GM12878 (cell line): ENCODE results near the gene XPNPEP1. TPM values are rescaled to one million over a fixed set of nuclear protein-coding genes. Genes with fewer than 3 reads are reported as not detected.

Source experiments
- ATAC-seq: fragments of 200-7000 bp; cut with Tn5 transposase; 3 replicates; pipeline ENCODE4 v1.9.1; 2020; ENCODE audit warnings: mild to moderate bottlenecking, moderate library complexity
- BruUV-seq: library from RNA; stranded (reverse); fragments of 400-500 nt; replicated peaks from 2 replicates; lab custom pipeline; 2021; lab: Mats Ljungman, UMichigan
- CTCF ChIA-PET: fragments of 300-600 bp; sonication (Branson Sonifier 250); formaldehyde crosslinking; extraction: SDS; loops from one replicate; lab custom pipeline; 2021; ENCODE audit warnings: inconsistent platforms; lab: Yijun Ruan, JAX
- POLR2A ChIA-PET: fragments of 350-600 bp; formaldehyde crosslinking; extraction: SDS; loops from one replicate; lab custom pipeline; 2021; ENCODE audit warnings: inconsistent platforms; lab: Charles Lee
- RAD21 ChIA-PET: fragments of 300-600 bp; sonication (Branson Sonifier 250); formaldehyde crosslinking; loops from one replicate; lab custom pipeline; 2023; ENCODE audit warnings: antibody characterized with exemption; ENCODE audit not compliant: unreplicated experiment; lab: Charles Lee
- SMC1A ChIA-PET: fragments of 300-600 bp; sonication (Branson Sonifier 250); formaldehyde crosslinking; loops from one replicate; lab custom pipeline; 2023; ENCODE audit not compliant: unreplicated experiment, uncharacterized antibody; lab: Charles Lee
- DNase-seq: peaks from one replicate; pipeline ENCODE4 v3.0.0-alpha.2; 2011; ENCODE audit warnings: low read depth, low spot score
- FAIRE-seq: peaks from 3 replicates; lab custom pipeline; 2011; peaks lifted over from hg19 to GRCh38; lab: Jason Lieb, UNC
- H2AFZ ChIP-seq: 2 replicates; pipeline ENCODE4 v1.6.0; 2011; ENCODE audit warnings: low read depth, low read length, control low read depth; ENCODE audit not compliant: control insufficient read depth
- H3K27ac ChIP-seq: 2 replicates; pipeline ENCODE4 v1.5.1; 2011; ENCODE audit warnings: control low read depth; ENCODE audit not compliant: control insufficient read depth, insufficient read depth
- H3K27me3 ChIP-seq, 2 experiments: replicated peaks in 1 of 2; 2 replicates each; pipeline versions ENCODE4 v1.6.0 to v1.6.1; 2011; ENCODE audit warnings: low read length in 1 of 2; ENCODE audit not compliant: control insufficient read depth in 2 of 2, insufficient read depth in 2 of 2
- H3K36me3 ChIP-seq, 2 experiments: 2 replicates each; pipeline ENCODE4 v1.5.1; 2011; ENCODE audit warnings: low read length in 1 of 2; ENCODE audit not compliant: control insufficient read depth in 2 of 2, insufficient read depth in 2 of 2
- H3K4me1 ChIP-seq: 2 replicates; pipeline ENCODE4 v1.6.1; 2011; ENCODE audit warnings: mild to moderate bottlenecking, low read length, moderate library complexity, mixed read lengths; ENCODE audit not compliant: control insufficient read depth, insufficient read depth
- H3K4me2 ChIP-seq: 2 replicates; pipeline ENCODE4 v1.6.0; 2011; ENCODE audit warnings: control low read depth; ENCODE audit not compliant: control insufficient read depth, insufficient read depth
- H3K4me3 ChIP-seq: fragments of 200-600 bp; sonication (generic); 2 replicates; pipeline ENCODE4 v1.5.1; 2016
- H3K79me2 ChIP-seq: 2 replicates; pipeline ENCODE4 v1.6.0; 2011; ENCODE audit warnings: low read length; ENCODE audit not compliant: control insufficient read depth, insufficient read depth
- H3K9ac ChIP-seq: 2 replicates; pipeline ENCODE4 v1.8.0; 2011; ENCODE audit warnings: low read length, control low read depth, mixed read lengths; ENCODE audit not compliant: control insufficient read depth, insufficient read depth
- H3K9me3 ChIP-seq: replicated peaks from 3 replicates; pipeline ENCODE4 v1.5.1; 2011; ENCODE audit warnings: mild to moderate bottlenecking, low read length; ENCODE audit not compliant: control insufficient read depth, insufficient read depth
- H4K20me1 ChIP-seq: 2 replicates; pipeline ENCODE4 v1.6.0; 2011; ENCODE audit not compliant: control insufficient read depth, insufficient read depth
- BCLAF1 ChIP-seq: fragments of 450-650 bp; IDR thresholded peaks from 2 replicates; pipeline ENCODE4 v1.6.1; 2017; ENCODE audit warnings: antibody characterized with exemption, mild to moderate bottlenecking, moderate library complexity
- CEBPB ChIP-seq, 2 experiments: fragments of 150-350 bp in 1 of 2; IDR thresholded peaks; 2 replicates each; pipeline ENCODE4 v1.6.1; 2012 to 2014; ENCODE audit warnings: low read depth in 2 of 2, low read length in 2 of 2, borderline replicate concordance in 1 of 2, inconsistent platforms in 1 of 2
- ESRRA ChIP-seq: IDR thresholded peaks from 2 replicates; pipeline ENCODE4 v1.6.1; 2012; ENCODE audit warnings: mild to moderate bottlenecking, low read length, improper control_type of control experiment
- PML ChIP-seq: IDR thresholded peaks from 2 replicates; pipeline ENCODE4 v1.6.1; 2012; ENCODE audit warnings: low read length, inconsistent platforms
- POLR2AphosphoS2 ChIP-seq: IDR thresholded peaks from 2 replicates; pipeline ENCODE4 v1.6.1; 2011; ENCODE audit warnings: low read depth, mild to moderate bottlenecking, low read length, improper control_type of control experiment, moderate library complexity
- RCOR1 ChIP-seq: conservative IDR thresholded peaks from 2 replicates; pipeline ENCODE4 v1.6.1; 2012; ENCODE audit warnings: low read depth, low read length, improper control_type of control experiment
- SMAD5 ChIP-seq: IDR thresholded peaks from 2 replicates; pipeline ENCODE4 v1.6.1; 2016; ENCODE audit warnings: antibody characterized with exemption, low read depth
- SMARCA5 ChIP-seq: fragments of 450-650 bp; IDR thresholded peaks from 2 replicates; pipeline ENCODE4 v1.6.1; 2017; ENCODE audit warnings: mild to moderate bottlenecking
- WGBS: methylation state at CpG from one replicate; pipeline ENCODE4 v1.1.6; 2016; ENCODE audit warnings: low lambda C conversion rate; ENCODE audit not compliant: insufficient replicate concordance, insufficient coverage; ENCODE audit errors: missing lambda C conversion rate; 5-methylcytosine and 5-hydroxymethylcytosine counted together
- in situ Hi-C: fragments of 300-500 bp; cut with MboI; formaldehyde crosslinking; loops from 9 replicates; pipeline ENCODE4 v1.14.3; 2018; ENCODE audit warnings: mixed read lengths
- intact Hi-C: fragments of 100-400 bp; cut with micrococcal nuclease; formaldehyde crosslinking; loops from one replicate; pipeline ENCODE4 v1.14.2; 2022; ENCODE audit not compliant: unreplicated experiment
- polyA plus RNA-seq, 11 experiments: library from polyadenylated mRNA; depleted of rRNA in 4 of 11; unstranded in 6 of 11; stranded (reverse) in 5 of 11; fragments of >200 nt; fragmentation: Nextera tagmentation in 4 of 11; fragmentation: Illumina TruSeq in 1 of 11; extraction: Ambion mirVana in 4 of 11; extraction: Trizol in 1 of 11; gene quantifications; 1 replicate in 1 of 11; 2 replicates in 10 of 11; pipeline versions ENCODE4 v1.2.1 to v1.2.3, GENCODE V29; 2011 to 2016; ENCODE audit warnings: inconsistent platforms in 2 of 11, missing spikeins in 2 of 11, low read depth in 1 of 11
- total RNA-seq, 4 experiments: library from RNA; depleted of rRNA in 3 of 4; stranded (reverse); fragments of >200 nt in 3 of 4; fragmentation: Illumina TruSeq in 1 of 4; extraction: Trizol in 1 of 4; gene quantifications; 2 replicates each; pipeline versions ENCODE4 v1.2.1 to v1.2.3, GENCODE V29; 2013 to 2021

Gene XPNPEP1
- total and polyA plus RNA-seq, 10 of the 15 experiments (the other 5 are each of a cell fraction or from before 2014, with no cell fraction given) = 22.7 to 108 (median 43.5) TPM

GRCh38 chr10:109966961-109967738, 43.8 kb upstream of the XPNPEP1 start:
- no peaks in the 10 kb centered on the region; a peak in 2 of 4 replicates for H3K27me3 ChIP-seq
- ChIA-PET CTCF (interaction anchor here (2.6 to 3.4 kb wide), 2 partner anchors 10 to 11 kb away, joined by 9 to 30 read pairs; no protein-coding TSS in a partner anchor), RAD21 (no interaction called here), POLR2A (no interaction called here), SMC1A (no interaction called here)
- no peak overlapping the region for H3K4me3 ChIP-seq
- in situ Hi-C loops (no loop called here), intact Hi-C loops (no loop called here)
- TF ChIP-seq POLR2AphosphoS2 = no peak
- TF ChIP-seq BCLAF1 = no peak
- TF ChIP-seq ESRRA = no peak
- no peak for TF ChIP-seq SMARCA5
- no peak for TF ChIP-seq PML
- TF ChIP-seq RCOR1 = no peak
- TF ChIP-seq SMAD5 = no peak
- TF ChIP-seq CEBPB (IDR thresholded peaks at IDR 0.05; ENCODE audit: borderline replicate concordance in 1 of 2, low read depth in 2 of 2, low read length in 2 of 2) = no peak
- DNase-seq (no peak), FAIRE-seq (no peak), ATAC-seq (no peak)
- no peaks in the 10 kb centered on the region for H3K36me3 ChIP-seq
- no peak overlapping the region for H3K4me2 ChIP-seq
- no TSS peak for BruUV-seq
- H3K9me3 ChIP-seq = no peaks in the 10 kb centered on the region
- H3K9ac ChIP-seq = no peak overlapping the region
- no peaks in the 10 kb centered on the region for H3K79me2 ChIP-seq
- H4K20me1 ChIP-seq = no peaks in the 10 kb centered on the region
- no peak overlapping the region for H3K27ac ChIP-seq
- WGBS = 79% methylated on average over 9 of the region's 9 CpGs
- no peaks in the 10 kb centered on the region for H3K4me1 ChIP-seq
- H2AFZ ChIP-seq = no peak overlapping the region
